KG1 (cell line): Measurements from ENCODE around the gene GLYR1.

ENCODE experiments used
- DNase-seq: peaks from one replicate; lab custom pipeline; 2025; lab: John Stamatoyannopoulos, UW

GLYR1 gene

DNA sequence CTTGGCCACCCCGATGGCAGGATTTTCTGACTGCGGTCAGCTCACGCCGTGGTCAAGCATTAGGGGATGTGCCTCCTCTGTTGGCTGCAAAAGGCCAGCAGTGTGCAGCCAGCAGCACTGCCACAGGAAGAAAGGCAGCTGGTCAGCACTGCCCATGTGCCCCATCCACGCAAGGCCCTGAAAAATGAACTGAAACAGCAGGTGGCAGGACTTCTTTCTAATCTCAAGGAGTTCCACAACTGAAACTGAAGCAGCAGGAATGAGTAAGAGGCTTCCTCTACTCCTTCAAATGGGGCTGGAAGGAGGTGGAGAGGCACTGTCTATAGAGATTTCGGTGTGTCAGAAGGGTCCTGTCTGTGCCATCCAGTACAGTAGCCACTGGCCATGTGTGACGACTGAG is 83.3 kb downstream of the GLYR1 start:
- DNase-seq: no peak

- no peak for DNase-seq
Measured at GRCh38 chr16:4762205-4762604, 84.9 kb downstream of the GLYR1 start.

GRCh38 chr16:4760221-4760910 is 86.7 kb downstream of the GLYR1 start:
- no peak for DNase-seq

GRCh38 chr16:4755687-4756086 is 91.4 kb downstream of the GLYR1 start:
- no peak for DNase-seq

GRCh38 chr16:4754865-4755264 is 92.2 kb downstream of the GLYR1 start:
- no peak for DNase-seq

- DNase-seq: no peak
Measured at GRCh38 chr16:4753227-4753626, 93.9 kb downstream of the GLYR1 start.
